ENCODE results near the gene EDC4. TPM values are rescaled to one million over a fixed set of nuclear protein-coding genes. Genes with fewer than 3 reads are reported as not detected.
"Not testable (repeated sequence)": the region's sequence is repeated elsewhere in the genome, so short reads cannot be mapped to it uniquely, and the experiment has no call there.

The EDC4 gene
- total RNA-seq, 1 donor from 2014 or later = 83.0 TPM

GRCh38 chr16:67833415-67834241 lies 39.2 kb upstream of the EDC4 start:
- Mint-ChIP-seq H3K36me3 (ENCODE audit: low read depth, unreplicated experiment) (peaks cover 14% of the 10 kb centered on the region), H3K9me3 (ENCODE audit: unreplicated experiment) (no peaks in the 10 kb centered on the region), H3K27ac (ENCODE audit: unreplicated experiment) (peak overlapping the region; percentile 57), H3K27me3 (ENCODE audit: unreplicated experiment) (peaks cover 10% of the 10 kb centered on the region), H3K4me1 (ENCODE audit: unreplicated experiment) (peaks cover 18% of the 10 kb centered on the region), H3K4me3 (ENCODE audit: unreplicated experiment) (peak overlapping the region; percentile 90)
- DNase-seq (ENCODE audit: low spot score) = peak; percentile 93
- no peak for TF ChIP-seq CTCF (IDR thresholded peaks at IDR 0.05; ENCODE audit: unreplicated experiment)

GRCh38 chr16:67834242-67834614 lies 38.6 kb upstream of the EDC4 start:
- H3K9me3 Mint-ChIP-seq (ENCODE audit: unreplicated experiment) = no peaks in the 10 kb centered on the region

DNA sequence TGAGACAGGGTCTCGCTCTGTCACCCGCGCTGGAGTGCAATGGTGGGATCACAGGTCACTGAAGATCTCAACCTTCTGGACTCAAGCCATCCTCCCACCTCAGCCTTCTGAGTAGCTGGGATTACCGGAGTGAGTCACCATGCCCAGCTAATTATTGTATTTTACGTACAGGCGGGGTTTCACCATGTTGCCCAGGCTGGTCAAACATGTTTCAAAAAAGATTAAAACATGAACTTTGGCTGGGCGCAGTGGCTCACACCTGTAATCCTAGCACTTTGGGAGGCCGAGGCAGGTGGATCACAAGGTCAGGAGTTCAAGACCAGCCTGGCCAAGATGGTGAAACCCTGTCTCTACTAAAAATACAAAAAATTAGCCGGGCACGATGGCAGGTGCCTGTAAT lies 35.7 kb upstream of the EDC4 start:
- H3K36me3 Mint-ChIP-seq (ENCODE audit: low read depth, unreplicated experiment); H3K9me3 Mint-ChIP-seq (ENCODE audit: unreplicated experiment); H3K4me3 Mint-ChIP-seq (ENCODE audit: unreplicated experiment); H3K27ac Mint-ChIP-seq (ENCODE audit: unreplicated experiment); DNase-seq (ENCODE audit: low spot score); H3K27me3 Mint-ChIP-seq (ENCODE audit: unreplicated experiment): not testable (repeated sequence)
- peaks cover 15% of the 10 kb centered on the region for H3K4me1 Mint-ChIP-seq (ENCODE audit: unreplicated experiment)

More at GRCh38 chr16:67834242-67834614, 38.6 kb upstream of the EDC4 start:
- Mint-ChIP-seq H3K27ac (ENCODE audit: unreplicated experiment) (no peak overlapping the region), H3K4me3 (ENCODE audit: unreplicated experiment) (peak overlapping the region; percentile 90), H3K36me3 (ENCODE audit: low read depth, unreplicated experiment) (peaks cover 14% of the 10 kb centered on the region), H3K27me3 (ENCODE audit: unreplicated experiment) (peaks cover 10% of the 10 kb centered on the region), H3K4me1 (ENCODE audit: unreplicated experiment) (peaks cover 18% of the 10 kb centered on the region)
- no peak for TF ChIP-seq CTCF (IDR thresholded peaks at IDR 0.05; ENCODE audit: unreplicated experiment)
- no peak for DNase-seq (ENCODE audit: low spot score)

DNA sequence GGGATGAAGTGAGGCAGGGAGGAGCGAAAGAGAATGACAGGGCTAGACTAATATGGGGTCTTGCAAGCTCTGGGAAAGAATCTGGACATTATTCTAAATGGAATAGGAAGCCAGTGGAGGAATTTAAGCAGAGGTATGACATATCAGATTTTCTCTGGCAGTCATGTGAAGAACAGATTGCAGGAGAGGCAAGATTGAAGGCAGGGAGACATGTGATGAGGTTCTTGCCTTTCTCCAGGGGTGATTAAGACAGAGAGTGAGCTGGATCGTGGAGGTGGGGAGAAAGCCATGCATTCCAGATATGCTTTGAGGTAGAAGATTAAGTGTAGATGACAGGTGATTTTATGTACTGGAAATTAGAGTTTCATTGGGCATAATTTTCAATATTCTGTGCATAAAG lies 35.0 kb upstream of the EDC4 start:
- Mint-ChIP-seq H3K27me3 (ENCODE audit: unreplicated experiment) (peaks cover 5% of the 10 kb centered on the region), H3K4me3 (ENCODE audit: unreplicated experiment) (no peak overlapping the region), H3K27ac (ENCODE audit: unreplicated experiment) (no peak overlapping the region), H3K9me3 (ENCODE audit: unreplicated experiment) (no peaks in the 10 kb centered on the region), H3K36me3 (ENCODE audit: low read depth, unreplicated experiment) (no peaks in the 10 kb centered on the region), H3K4me1 (ENCODE audit: unreplicated experiment) (peaks cover 9% of the 10 kb centered on the region)
- no peak for DNase-seq (ENCODE audit: low spot score)
- TF ChIP-seq CTCF (IDR thresholded peaks at IDR 0.05; ENCODE audit: unreplicated experiment) = no peak

DNA sequence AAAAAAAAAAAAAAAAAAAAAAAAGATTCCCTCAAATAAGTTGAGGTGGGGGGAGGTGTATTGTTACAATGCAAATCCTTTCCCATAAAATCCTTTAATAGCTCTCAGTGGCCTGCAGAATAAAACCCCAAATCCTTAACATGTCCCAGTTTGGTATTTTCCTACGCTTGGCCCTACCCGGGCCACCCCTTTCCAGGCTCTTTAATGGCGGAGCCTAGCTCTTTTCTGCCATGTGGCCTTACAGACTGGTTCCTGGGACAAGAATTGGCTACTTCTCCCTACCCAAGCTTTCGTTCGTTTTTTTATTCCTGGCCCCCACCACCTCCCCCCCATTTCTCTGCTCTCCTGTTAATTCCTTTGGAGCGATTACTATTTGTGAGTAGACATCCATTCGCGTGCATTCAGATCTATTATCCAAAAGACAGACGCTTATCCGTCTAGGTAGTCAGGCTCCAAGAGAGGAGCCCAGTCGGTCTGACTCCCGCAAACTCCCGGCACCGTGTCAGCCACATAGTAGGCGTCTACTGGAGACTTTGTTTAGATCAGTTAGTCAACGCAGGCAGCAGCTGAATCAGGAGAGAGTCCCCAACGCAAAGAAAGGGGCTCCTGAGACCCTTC lies 31.5 kb upstream of the EDC4 start:
- Mint-ChIP-seq H3K4me3 (ENCODE audit: unreplicated experiment) (peak overlapping the region; percentile 91), H3K9me3 (ENCODE audit: unreplicated experiment) (no peaks in the 10 kb centered on the region), H3K27me3 (ENCODE audit: unreplicated experiment) (peaks cover 14% of the 10 kb centered on the region), H3K4me1 (ENCODE audit: unreplicated experiment) (peaks cover 26% of the 10 kb centered on the region), H3K27ac (ENCODE audit: unreplicated experiment) (peak overlapping the region; percentile 52), H3K36me3 (ENCODE audit: low read depth, unreplicated experiment) (no peaks in the 10 kb centered on the region)
- TF ChIP-seq CTCF (IDR thresholded peaks at IDR 0.05; ENCODE audit: unreplicated experiment) = no peak
- no peak for DNase-seq (ENCODE audit: low spot score)

Data from endothelial cell (in vitro differentiated cells).